Upper lobe of left lung (tissue), 6 donors: ENCODE measurements around the gene CCDC69. TPM values are rescaled to one million over a fixed set of nuclear protein-coding genes. Genes with fewer than 3 reads are reported as not detected.

Experiments
- ATAC-seq, 2 donors: fragments of 200-7000 bp; cut with Tn5 transposase; one replicate each; pipeline ENCODE4 v1.9.1; 2022; ENCODE audit warnings: mild to moderate bottlenecking in 2 of 2, moderate library complexity in 2 of 2; ENCODE audit not compliant: low FRiP score in 2 of 2
- DNase-seq, 2 donors: peaks; one replicate each; pipeline ENCODE4 v3.0.0-alpha.2; 2019 to 2020
- H3K27ac ChIP-seq, 4 donors: fragments of 200-600 bp; sonication (generic); one replicate each; pipeline ENCODE4 v1.5.1; 2016 to 2019
- H3K27me3 ChIP-seq, 4 donors: fragments of 200-600 bp; sonication (generic); one replicate each; pipeline ENCODE4 v1.5.1; 2017 to 2019
- H3K36me3 ChIP-seq, 4 donors: fragments of 200-600 bp; sonication (generic); one replicate each; pipeline ENCODE4 v1.5.1; 2016 to 2019
- H3K4me1 ChIP-seq, 4 donors: fragments of 200-600 bp; sonication (generic); one replicate each; pipeline ENCODE4 v1.5.1; 2018 to 2019
- H3K4me3 ChIP-seq, 4 donors: fragments of 200-600 bp; sonication (generic); one replicate each; pipeline ENCODE4 v1.5.1; 2017 to 2019; ENCODE audit warnings: mild to moderate bottlenecking in 2 of 4, moderate library complexity in 1 of 4
- H3K9me3 ChIP-seq, 4 donors: fragments of 200-600 bp; sonication (generic); one replicate each; pipeline ENCODE4 v1.5.1; 2018 to 2019
- CTCF ChIP-seq, 6 experiments: fragments of 450-650 bp in 4 of 6; fragments of 200-600 bp in 2 of 6; sonication (generic) in 2 of 6; IDR thresholded peaks; one replicate each; pipeline ENCODE4 v1.5.1; 2016 to 2019; ENCODE audit warnings: antibody characterized with exemption in 6 of 6
- EP300 ChIP-seq, 4 donors: sonication (generic); formaldehyde crosslinking; IDR thresholded peaks; one replicate each; pipeline ENCODE4 v1.5.1; 2017; ENCODE audit warnings: antibody characterized with exemption in 4 of 4, control low read depth in 2 of 4
- POLR2A ChIP-seq, 4 donors: fragments of 450-650 bp; IDR thresholded peaks; one replicate each; pipeline ENCODE4 v1.5.1; 2016 to 2017; ENCODE audit warnings: antibody characterized with exemption in 4 of 4, mild to moderate bottlenecking in 2 of 4
- POLR2AphosphoS5 ChIP-seq, 2 donors: sonication (generic); formaldehyde crosslinking; IDR thresholded peaks; one replicate each; pipeline ENCODE4 v1.5.1; 2017; ENCODE audit warnings: antibody characterized with exemption in 2 of 2
- WGBS, 2 donors: methylation state at CpG; one replicate each; pipeline ENCODE4 v1.1.5; 2017 to 2018; 5-methylcytosine and 5-hydroxymethylcytosine counted together
- total RNA-seq, 6 donors: library from RNA; depleted of rRNA in 4 of 6; stranded (reverse); fragments of >200 nt in 4 of 6; gene quantifications; one replicate each; pipeline versions ENCODE4 v1.1.0 to v1.2.1, GENCODE V29; 2016 to 2021
- donor health status: DM: no; HTN: no; CAD: no; lungs with moderate emphysema.
- donor health status: DM: no; HTN: yes; CAD: no; lungs with severe emphysema.

CCDC69 gene
- total RNA-seq, 6 donors from 2014 or later = 61.0 to 119 (median 92.6) TPM

- 55 to 60% methylated on average over 5 of the region's 5 CpGs for WGBS, 2 donors
- H3K4me3 ChIP-seq = no peak overlapping the region
- H3K27me3 ChIP-seq = no peaks in the 10 kb centered on the region
- TF ChIP-seq CTCF (IDR thresholded peaks at IDR 0.05) = no peak
- peak in 1 of 2 donors; percentile 41 for TF ChIP-seq POLR2AphosphoS5 (IDR thresholded peaks at IDR 0.05)
- TF ChIP-seq EP300 (IDR thresholded peaks at IDR 0.05) = no peak
- no peaks in the 10 kb centered on the region for H3K9me3 ChIP-seq
- DNase-seq (peak in 1 of 2 donors; percentile 75), ATAC-seq (peak; percentile 12 to 62)
- H3K4me1 ChIP-seq = peaks cover 60 to 69% (median 62%) of the 10 kb centered on the region in 4 donors
- H3K36me3 ChIP-seq = peaks cover 0 to 10% (median 4%) of the 10 kb centered on the region in 4 donors
- peak overlapping the region; percentile 59 to 78 (median 72) for H3K27ac ChIP-seq
These were observed 72.1 kb downstream of the CCDC69 start for GRCh38 chr5:151151793-151152192.

GRCh38 chr5:151151263-151151660, 72.6 kb downstream of the CCDC69 start:
- Histone ChIP-seq H3K27ac (peak overlapping the region; percentile 59 to 78 (median 72)), H3K4me3 (no peak overlapping the region), H3K27me3 (no peaks in the 10 kb centered on the region), H3K4me1 (peaks cover 57 to 71% (median 62%) of the 10 kb centered on the region in 4 donors), H3K9me3 (no peaks in the 10 kb centered on the region), H3K36me3 (peaks cover 0 to 13% (median 6%) of the 10 kb centered on the region in 4 donors)
- ATAC-seq = no peak
- DNase-seq = no peak
- 38 to 40% methylated on average over 2 of the region's 2 CpGs for WGBS, 2 donors
- no peak for TF ChIP-seq POLR2A (IDR thresholded peaks at IDR 0.05)
- TF ChIP-seq POLR2AphosphoS5 (IDR thresholded peaks at IDR 0.05) = no peak
- TF ChIP-seq EP300 (IDR thresholded peaks at IDR 0.05) = no peak
- no peak for TF ChIP-seq CTCF (IDR thresholded peaks at IDR 0.05)

- DNase-seq = peak in 1 of 2 donors; percentile 62
- Histone ChIP-seq H3K9me3 (no peaks in the 10 kb centered on the region), H3K4me3 (no peak overlapping the region), H3K27ac (peak overlapping the region; percentile 59 to 78 (median 72)), H3K4me1 (peaks cover 57 to 70% (median 62%) of the 10 kb centered on the region in 4 donors), H3K36me3 (peaks cover 0 to 19% (median 6%) of the 10 kb centered on the region in 4 donors), H3K27me3 (no peaks in the 10 kb centered on the region)
- WGBS, 2 donors = 35 to 42% methylated on average over 4 to 5 of the region's 5 CpGs
- peak; percentile 19 to 53 for ATAC-seq
- TF ChIP-seq EP300 (IDR thresholded peaks at IDR 0.05) (no peak), CTCF (IDR thresholded peaks at IDR 0.05) (no peak), POLR2A (IDR thresholded peaks at IDR 0.05) (no peak), POLR2AphosphoS5 (IDR thresholded peaks at IDR 0.05) (no peak)
These were observed 73.2 kb downstream of the CCDC69 start for GRCh38 chr5:151150471-151151262.

GRCh38 chr5:151148583-151148982, 75.3 kb downstream of the CCDC69 start:
- H3K27me3 ChIP-seq = no peaks in the 10 kb centered on the region
- ATAC-seq (no peak), DNase-seq (no peak)
- WGBS, 2 donors = 57 to 78% methylated on average over 7 of the region's 7 CpGs
- no peaks in the 10 kb centered on the region for H3K9me3 ChIP-seq
- peaks cover 0 to 38% (median 6%) of the 10 kb centered on the region in 4 donors for H3K36me3 ChIP-seq
- H3K4me1 ChIP-seq = peaks cover 42 to 53% (median 50%) of the 10 kb centered on the region in 4 donors
- H3K27ac ChIP-seq = no peak overlapping the region
- TF ChIP-seq CTCF (IDR thresholded peaks at IDR 0.05) (no peak), POLR2AphosphoS5 (IDR thresholded peaks at IDR 0.05) (no peak), EP300 (IDR thresholded peaks at IDR 0.05) (no peak), POLR2A (IDR thresholded peaks at IDR 0.05) (no peak)
- no peak overlapping the region for H3K4me3 ChIP-seq
